GM18868 (cell line): Measurements from ENCODE around the gene SMO.
"Not testable (repeated sequence)": the region's sequence is repeated elsewhere in the genome, so short reads cannot be mapped to it uniquely, and the experiment has no call there.

ENCODE experiments used
- ATAC-seq: cut with Tn5 transposase; IDR thresholded peaks from one replicate; pipeline ENCODE4 v1.9.1; 2021; ENCODE audit warnings: mild to moderate bottlenecking, moderate library complexity; ENCODE audit not compliant: unreplicated experiment

Gene SMO

DNA sequence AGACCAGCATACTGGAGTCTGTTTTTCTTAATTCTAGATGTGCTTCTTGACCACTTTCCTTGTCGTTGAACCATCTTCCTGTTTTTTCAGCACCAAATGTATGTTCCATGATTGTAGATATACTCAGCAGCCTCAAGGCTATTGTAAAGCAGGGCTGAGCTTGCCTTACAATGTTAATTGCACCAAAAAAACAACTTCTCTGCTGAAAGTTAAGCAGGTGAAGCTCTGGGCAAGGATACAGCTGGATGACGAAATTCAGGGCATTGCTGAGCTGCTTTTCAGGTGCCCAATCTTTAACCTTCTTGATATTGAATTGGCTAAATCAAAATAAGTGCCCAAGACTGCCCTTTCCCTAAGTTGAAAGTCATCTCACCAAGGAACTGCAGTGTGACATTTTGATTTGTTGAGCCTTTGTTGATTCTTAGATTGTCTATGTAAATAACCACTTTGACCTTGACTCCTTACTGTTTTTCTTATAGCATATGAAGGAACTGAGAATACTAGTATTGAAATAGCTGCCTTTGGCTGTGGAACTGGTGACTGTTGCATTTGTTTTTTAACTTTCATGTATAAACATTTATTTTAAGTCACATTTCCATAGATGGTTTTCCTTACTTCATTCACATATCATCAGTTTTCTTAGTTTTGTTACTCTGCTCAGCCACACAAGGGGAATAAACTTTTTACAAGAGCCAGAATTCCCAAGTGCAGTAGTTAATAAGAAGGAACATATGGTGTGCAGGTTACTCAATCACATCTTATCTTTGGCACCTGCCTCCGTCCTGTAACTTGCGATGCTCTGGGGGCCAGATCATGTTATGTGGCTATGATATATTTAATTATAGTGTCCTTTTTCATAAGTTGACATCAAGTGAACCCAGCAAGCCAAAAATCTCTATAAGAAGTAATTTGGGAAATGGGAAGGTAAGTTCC is 39.5 kb downstream of the SMO start:
- no peak for ATAC-seq

DNA sequence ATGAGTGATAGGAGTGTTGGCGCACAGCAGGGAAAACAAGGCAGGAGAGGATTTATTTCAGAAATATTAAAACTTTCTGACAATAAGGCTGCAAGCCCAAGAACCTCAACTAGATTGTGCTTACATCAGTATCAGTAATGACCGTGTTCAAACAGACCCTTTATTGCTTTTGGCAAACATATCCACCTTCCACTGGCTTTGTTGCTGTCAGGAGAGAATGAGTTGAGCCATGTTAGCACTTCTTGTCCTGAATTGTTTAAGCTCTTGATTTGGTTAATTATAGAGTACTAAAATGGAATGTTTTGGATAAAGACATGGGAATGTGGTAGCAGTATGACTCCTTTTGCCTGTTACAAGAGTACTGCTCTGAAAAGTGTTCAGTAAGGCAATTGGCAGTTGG is 40.2 kb downstream of the SMO start:
- no peak for ATAC-seq

DNA sequence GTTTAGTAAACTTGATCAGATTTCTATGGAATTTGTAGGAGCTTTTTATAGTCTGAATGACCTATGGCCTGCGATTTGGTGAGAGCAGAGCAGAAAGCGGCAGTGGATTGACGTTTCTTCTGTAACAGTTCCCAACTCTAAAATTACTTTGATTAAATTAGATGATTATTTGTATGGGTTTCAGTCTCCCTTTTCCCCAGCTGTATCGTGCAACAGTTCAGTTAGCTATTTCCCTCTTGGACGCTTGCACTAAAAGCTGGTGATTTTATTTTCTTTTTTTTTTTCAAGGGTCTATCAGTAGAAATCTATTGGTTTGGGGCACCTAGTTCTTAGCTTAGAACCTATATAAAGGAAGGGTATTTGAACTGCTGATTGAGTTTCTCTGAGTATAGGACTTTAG is 43.2 kb downstream of the SMO start:
- ATAC-seq: no peak

DNA sequence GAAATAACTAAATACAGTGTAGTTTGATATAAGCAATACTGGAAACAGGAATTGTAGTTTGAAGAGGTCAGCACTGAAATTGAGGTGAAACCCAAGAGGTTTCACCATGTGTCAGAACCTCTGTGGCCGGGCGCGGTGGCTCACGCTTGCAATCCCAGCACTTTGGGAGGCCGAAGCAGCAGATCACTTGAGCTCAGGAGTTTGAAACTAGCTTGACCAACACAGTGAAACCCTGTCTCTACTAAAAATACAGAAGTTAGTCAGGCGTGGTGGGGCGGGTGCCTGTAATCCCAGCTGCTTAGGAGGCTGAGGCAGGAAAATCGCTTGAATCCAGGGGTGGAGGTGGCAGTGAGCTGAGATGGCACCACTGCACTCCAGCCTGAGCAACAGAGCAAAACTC is 50.1 kb downstream of the SMO start:
- no peak for ATAC-seq

DNA sequence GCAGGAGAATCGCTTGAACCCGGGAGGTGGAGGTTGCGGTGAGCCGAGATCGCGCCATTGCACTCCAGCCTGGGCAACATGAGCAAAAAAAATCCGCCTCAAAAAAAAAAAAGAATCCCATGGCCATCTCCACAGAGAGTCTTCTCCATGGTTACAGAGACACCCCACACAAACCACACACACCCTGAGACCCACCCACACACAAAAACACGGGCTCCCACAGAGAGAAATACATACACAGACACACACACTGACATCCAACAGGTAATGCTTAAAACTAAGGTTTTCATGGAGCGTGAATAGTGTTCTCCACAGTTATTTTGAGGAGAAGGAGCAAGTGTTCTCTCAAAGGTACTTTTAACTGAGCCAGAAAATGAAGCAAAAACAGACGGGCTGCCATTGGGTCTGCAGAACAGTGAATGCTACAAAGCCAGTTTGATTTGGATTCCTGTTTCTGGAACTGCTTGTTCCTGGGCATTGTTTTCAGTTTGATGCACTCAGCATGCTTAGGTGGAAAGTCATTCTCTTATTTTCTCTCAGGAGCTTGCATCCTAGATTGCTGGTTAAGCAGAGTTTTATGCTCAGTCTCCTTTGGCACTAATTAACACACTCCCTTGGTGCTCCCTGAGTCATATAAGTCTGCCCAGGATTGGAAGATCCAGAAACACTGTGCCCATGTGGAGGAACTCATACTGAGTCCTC is 51.8 kb downstream of the SMO start:
- no peak for ATAC-seq

DNA sequence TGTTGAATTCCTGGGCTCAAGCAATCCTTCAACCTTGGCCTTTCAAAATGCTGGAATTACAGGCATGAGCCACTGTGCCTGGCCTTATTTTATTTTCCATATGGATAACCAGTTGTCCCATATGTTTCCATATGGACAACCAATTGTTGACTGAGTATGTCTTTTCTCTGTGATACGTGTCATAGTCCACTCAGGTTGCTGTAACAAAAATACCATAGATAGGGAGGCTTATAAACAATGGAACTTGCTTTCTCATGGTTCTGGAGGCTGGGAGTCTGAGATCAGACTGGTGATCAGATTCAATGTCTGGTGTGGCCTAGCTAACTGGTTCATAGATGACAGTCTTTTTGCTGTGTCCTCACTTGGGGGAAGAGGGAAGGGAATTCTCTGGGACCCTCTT is 55.8 kb downstream of the SMO start:
- ATAC-seq: no peak

DNA sequence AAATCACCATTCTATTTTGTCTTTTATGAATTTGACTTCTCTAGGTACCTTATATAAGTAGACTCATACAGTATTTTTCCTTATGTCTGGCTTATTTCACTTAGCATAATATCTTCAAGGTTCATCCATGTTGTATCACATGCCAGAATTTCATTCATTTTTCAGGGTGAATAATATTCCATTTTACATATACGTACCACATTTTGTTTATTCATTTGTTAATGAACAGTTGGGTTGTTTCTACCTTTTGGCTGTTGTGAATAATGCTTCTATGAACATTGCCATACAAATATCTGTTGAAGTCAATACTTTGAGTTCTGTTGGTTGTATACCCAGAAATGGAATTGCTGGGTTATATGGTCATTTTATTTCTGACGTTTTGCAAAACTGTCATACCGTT is 57.1 kb downstream of the SMO start:
- ATAC-seq: no peak

DNA sequence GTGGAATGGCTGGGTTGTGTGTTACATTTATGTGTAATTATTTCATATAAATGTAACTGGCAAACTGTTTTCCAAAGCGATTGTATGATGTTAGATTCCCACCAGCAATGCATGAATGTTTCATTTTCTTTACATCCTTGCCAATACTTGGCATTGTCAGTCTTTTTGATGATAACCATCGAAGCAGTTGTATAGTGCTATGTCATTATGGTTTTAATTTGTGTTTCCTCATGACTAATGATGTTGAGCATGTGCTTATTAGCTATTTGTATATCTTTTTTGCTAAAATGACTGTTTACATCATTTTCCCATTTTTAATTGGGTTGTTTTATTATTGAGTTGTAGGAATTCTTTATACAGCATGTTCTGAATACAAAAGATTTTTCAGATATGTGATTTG is 58.7 kb downstream of the SMO start:
- ATAC-seq: no peak

DNA sequence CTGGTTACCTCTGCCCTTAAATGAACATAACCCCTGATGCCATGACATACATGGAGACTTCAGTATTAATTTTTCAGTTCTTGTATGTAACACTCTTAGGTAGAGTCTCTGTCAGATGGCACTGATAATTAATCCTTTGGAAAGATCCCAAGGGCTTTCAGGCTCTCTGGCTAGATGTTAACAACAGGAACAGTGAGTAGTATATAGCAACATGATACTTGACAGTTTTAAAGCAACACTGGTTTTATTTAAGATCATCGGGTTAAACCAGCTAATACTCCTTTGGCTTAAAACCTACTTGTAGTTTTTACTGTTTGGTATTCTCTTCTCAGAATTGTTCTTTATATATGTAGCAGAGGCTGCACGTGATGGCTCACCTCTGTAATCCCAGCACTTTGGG is 63.7 kb downstream of the SMO start:
- ATAC-seq: no peak

DNA sequence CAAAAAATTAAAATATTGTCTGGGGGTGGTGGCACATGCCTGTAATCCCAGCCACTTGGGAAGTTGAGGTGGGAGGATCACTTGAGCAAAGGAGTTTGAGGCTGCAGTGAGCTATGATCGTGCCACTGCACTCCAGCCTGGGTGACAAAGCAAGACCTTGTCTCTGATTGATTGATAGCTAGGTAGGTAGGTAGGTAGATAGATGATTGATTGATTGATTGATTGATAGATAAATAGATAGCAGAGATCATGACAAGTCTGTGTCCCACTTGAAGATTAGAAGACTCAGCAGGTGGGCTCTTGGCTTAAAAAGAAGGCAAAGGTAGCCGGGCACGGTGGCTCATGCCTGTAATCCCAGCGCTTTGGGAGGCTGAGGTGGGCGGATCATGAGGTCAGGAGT is 64.2 kb downstream of the SMO start:
- ATAC-seq: not testable (repeated sequence)

DNA sequence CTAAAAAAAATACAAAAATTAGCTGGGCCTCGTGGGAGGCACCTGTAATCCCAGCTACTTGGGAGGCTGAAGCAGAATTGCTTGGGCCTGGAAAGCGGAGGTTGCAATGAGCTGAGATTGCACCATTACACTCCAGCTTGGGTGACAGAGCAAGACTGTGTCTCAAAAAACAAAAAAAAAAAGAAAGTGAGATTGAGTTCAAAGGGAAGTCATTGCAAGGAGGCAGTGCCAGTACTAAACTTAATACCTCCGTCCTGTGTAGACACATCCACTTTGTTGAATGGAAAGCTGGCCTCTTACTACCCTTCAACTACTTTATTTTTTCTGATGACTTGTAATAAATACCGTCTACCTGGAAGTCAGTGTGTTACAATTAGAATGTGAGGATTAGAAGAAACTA is 67.4 kb downstream of the SMO start:
- no peak for ATAC-seq

DNA sequence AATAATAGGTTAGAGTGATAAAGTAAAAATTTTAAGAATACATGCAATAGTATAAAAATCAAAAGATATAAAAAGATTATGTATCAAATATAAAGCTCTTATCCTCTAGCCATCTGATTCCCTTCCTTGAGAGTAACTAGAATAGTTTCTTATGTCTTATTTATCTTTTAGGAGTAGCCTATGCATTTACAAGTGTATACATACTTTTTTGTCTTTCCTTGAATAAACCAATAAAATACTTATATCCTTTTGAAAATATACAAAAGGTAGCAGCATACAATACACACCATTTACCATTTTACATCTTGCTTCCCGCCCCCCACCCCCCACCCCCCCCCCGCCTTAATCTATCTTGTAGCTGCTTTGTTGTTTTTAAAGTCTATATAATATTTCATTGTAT is 67.8 kb downstream of the SMO start:
- no peak for ATAC-seq

DNA sequence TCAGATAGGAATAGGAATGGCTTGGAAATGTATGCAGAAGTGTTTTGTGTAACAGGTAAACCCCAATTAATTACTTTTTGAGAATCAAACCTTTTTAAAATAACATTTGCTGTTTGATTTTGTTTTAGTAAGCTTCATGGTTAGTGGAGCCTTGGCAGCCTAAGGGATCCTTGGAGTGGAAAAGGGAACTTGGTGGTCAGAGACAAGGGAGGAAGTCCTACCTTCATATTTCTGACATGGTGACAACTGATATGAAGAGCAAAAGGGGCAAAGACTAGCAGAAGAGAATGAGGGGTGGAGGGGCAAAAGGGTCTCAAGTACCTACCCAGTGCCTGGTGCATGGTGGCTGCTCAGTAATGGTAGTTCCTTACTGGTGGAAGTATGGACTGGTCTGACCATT is 68.7 kb downstream of the SMO start:
- no peak for ATAC-seq

DNA sequence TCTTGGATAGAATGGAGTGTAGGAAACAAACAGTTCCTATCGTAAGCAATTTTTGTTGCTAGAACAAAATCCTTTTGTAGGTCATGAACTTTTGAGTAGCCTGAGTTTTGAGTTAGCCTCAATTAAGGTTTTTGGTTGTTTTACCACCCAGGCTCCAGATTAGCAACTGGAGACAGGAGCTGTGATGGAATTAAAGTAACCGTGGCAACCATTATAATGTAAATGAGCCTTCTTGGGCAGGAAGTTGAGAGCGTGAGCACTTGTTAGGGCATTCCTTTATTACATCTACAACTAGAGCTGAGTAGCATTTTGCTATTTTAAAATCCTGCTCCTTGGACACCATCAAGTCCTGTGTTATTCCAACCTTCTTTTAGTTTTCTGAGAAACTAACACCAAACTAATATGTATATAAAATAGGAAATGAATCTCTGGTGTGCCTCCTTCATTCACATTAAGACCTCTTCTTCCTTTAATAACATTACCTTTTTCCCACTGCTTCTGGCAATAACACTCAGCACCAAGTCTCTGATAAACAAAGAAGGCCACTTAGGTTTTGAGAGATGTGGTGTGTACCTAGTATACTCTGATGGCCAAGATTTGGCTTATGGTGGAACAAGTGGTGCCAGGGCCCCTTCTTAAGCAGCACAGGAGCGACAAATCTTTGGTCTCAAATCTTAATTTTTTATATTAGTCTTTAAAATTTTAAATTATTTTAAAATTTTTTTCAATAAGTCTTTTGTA is 70.4 kb downstream of the SMO start:
- ATAC-seq: no peak

DNA sequence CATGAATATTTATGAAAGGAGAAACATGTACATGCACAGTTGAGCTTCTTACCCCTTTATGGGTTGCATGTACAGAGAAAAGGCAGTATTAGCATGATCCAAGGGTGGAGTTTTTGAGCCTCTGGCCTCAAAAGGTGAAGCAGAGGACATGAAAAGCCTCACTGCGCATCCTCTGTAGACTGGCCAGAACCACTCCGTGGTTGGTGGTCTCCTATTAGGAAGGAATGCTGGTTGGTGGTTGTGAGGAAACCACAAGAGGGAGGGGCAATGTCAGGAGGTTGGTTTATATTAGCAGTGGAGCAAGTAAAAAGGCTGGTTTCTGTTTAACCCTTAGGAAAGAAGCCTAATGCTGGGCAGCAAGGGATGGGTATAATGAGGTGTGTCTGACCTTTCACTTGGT is 73.9 kb downstream of the SMO start:
- no peak for ATAC-seq
